HEK293 (cell line): ENCODE measurements around the gene CACNA1D.

ENCODE experiments used
- BCL11A ChIP-seq: fragments of 450-650 bp; formaldehyde crosslinking; IDR thresholded peaks from 2 replicates; pipeline ENCODE4 v1.5.1; 2016; ENCODE audit warnings: low read depth, missing biosample characterization, missing genetic modification characterization
- BCL11B ChIP-seq: fragments of 450-650 bp; formaldehyde crosslinking; IDR thresholded peaks from 2 replicates; pipeline ENCODE4 v1.5.1; 2016; ENCODE audit warnings: low read depth, missing biosample characterization, missing genetic modification characterization
- FEZF1 ChIP-seq: fragments of 450-650 bp; formaldehyde crosslinking; IDR thresholded peaks from 2 replicates; pipeline ENCODE4 v1.5.1; 2016; ENCODE audit warnings: missing biosample characterization, missing genetic modification characterization
- GLI4 ChIP-seq: fragments of 450-650 bp; formaldehyde crosslinking; IDR thresholded peaks from 2 replicates; pipeline ENCODE4 v1.5.1; 2016; ENCODE audit warnings: missing biosample characterization, missing genetic modification characterization
- HOXA7 ChIP-seq: sonication (generic); formaldehyde crosslinking; IDR thresholded peaks from 2 replicates; pipeline ENCODE4 v1.8.1; 2022; ENCODE audit warnings: missing genetic modification reagents, borderline replicate concordance
- MYNN ChIP-seq: fragments of 450-650 bp; formaldehyde crosslinking; IDR thresholded peaks from 2 replicates; pipeline ENCODE4 v1.5.1; 2016; ENCODE audit warnings: missing biosample characterization, missing genetic modification characterization, borderline replicate concordance
- PRDM4 ChIP-seq: fragments of 450-650 bp; formaldehyde crosslinking; IDR thresholded peaks from 2 replicates; pipeline ENCODE4 v1.5.1; 2017; ENCODE audit warnings: missing biosample characterization, missing genetic modification characterization
- RBAK ChIP-seq: fragments of 450-650 bp; formaldehyde crosslinking; IDR thresholded peaks from 2 replicates; pipeline ENCODE4 v1.5.1; 2016; ENCODE audit warnings: missing biosample characterization, missing genetic modification characterization
- ZBTB17 ChIP-seq: fragments of 450-650 bp; formaldehyde crosslinking; IDR thresholded peaks from 2 replicates; pipeline ENCODE4 v1.5.1; 2016; ENCODE audit warnings: missing biosample characterization, missing genetic modification characterization
- ZFP69B ChIP-seq: fragments of 450-650 bp; formaldehyde crosslinking; IDR thresholded peaks from 2 replicates; pipeline ENCODE4 v1.5.1; 2016; ENCODE audit warnings: missing biosample characterization, missing genetic modification characterization
- ZIC2 ChIP-seq: fragments of 450-650 bp; formaldehyde crosslinking; IDR thresholded peaks from 2 replicates; pipeline ENCODE4 v1.5.1; 2016; ENCODE audit warnings: missing biosample characterization, missing genetic modification characterization
- ZNF132 ChIP-seq: fragments of 450-650 bp; formaldehyde crosslinking; IDR thresholded peaks from 2 replicates; pipeline ENCODE4 v1.5.1; 2017; ENCODE audit warnings: missing biosample characterization, missing genetic modification characterization, borderline replicate concordance
- ZNF211 ChIP-seq: fragments of 450-650 bp; formaldehyde crosslinking; IDR thresholded peaks from 2 replicates; pipeline ENCODE4 v1.5.1; 2016; ENCODE audit warnings: low read depth, missing biosample characterization, missing genetic modification characterization
- ZNF221 ChIP-seq: fragments of 450-650 bp; formaldehyde crosslinking; IDR thresholded peaks from 2 replicates; pipeline ENCODE4 v1.5.1; 2017; ENCODE audit warnings: missing biosample characterization, missing genetic modification characterization, borderline replicate concordance
- ZNF274 ChIP-seq, 2 experiments: fragments of 200-500 bp in 1 of 2; fragments of 450-650 bp in 1 of 2; sonication (Bioruptor generic) in 1 of 2; formaldehyde crosslinking in 1 of 2; IDR thresholded peaks; 2 replicates each; pipeline versions ENCODE4 v1.5.1 to v1.6.1; 2014 to 2016; ENCODE audit warnings: borderline replicate concordance in 1 of 2, inconsistent platforms in 1 of 2, low read length in 1 of 2, missing biosample characterization in 1 of 2, missing genetic modification characterization in 1 of 2
- ZNF292 ChIP-seq: fragments of 450-650 bp; formaldehyde crosslinking; IDR thresholded peaks from 2 replicates; pipeline ENCODE4 v1.5.1; 2016; ENCODE audit warnings: low read depth, missing biosample characterization, missing genetic modification characterization, borderline replicate concordance
- ZNF311 ChIP-seq: fragments of 450-650 bp; formaldehyde crosslinking; IDR thresholded peaks from 2 replicates; pipeline ENCODE4 v1.5.1; 2017; ENCODE audit warnings: missing biosample characterization, missing genetic modification characterization, borderline replicate concordance
- ZNF324 ChIP-seq: fragments of 450-650 bp; formaldehyde crosslinking; IDR thresholded peaks from 2 replicates; pipeline ENCODE4 v1.5.1; 2016; ENCODE audit warnings: missing biosample characterization, missing genetic modification characterization
- ZNF391 ChIP-seq: fragments of 450-650 bp; formaldehyde crosslinking; IDR thresholded peaks from 2 replicates; pipeline ENCODE4 v1.5.1; 2016; ENCODE audit warnings: low read depth, missing biosample characterization, missing genetic modification characterization, borderline replicate concordance
- ZNF510 ChIP-seq: fragments of 450-650 bp; formaldehyde crosslinking; IDR thresholded peaks from 2 replicates; pipeline ENCODE4 v1.5.1; 2018; ENCODE audit warnings: mild to moderate bottlenecking, missing genetic modification characterization, missing biosample characterization; ENCODE audit not compliant: insufficient replicate concordance
- ZNF530 ChIP-seq: fragments of 450-650 bp; formaldehyde crosslinking; IDR thresholded peaks from 2 replicates; pipeline ENCODE4 v1.5.1; 2016; ENCODE audit warnings: low read depth, missing biosample characterization, missing genetic modification characterization
- ZNF560 ChIP-seq: fragments of 450-650 bp; formaldehyde crosslinking; IDR thresholded peaks from 2 replicates; pipeline ENCODE4 v1.5.1; 2017; ENCODE audit warnings: missing biosample characterization, missing genetic modification characterization, borderline replicate concordance
- ZNF571 ChIP-seq: fragments of 450-650 bp; formaldehyde crosslinking; IDR thresholded peaks from 2 replicates; pipeline ENCODE4 v1.5.0; 2017; ENCODE audit warnings: missing biosample characterization, missing genetic modification characterization
- ZNF600 ChIP-seq: fragments of 450-650 bp; formaldehyde crosslinking; IDR thresholded peaks from 2 replicates; pipeline ENCODE4 v1.5.1; 2016; ENCODE audit warnings: missing biosample characterization, missing genetic modification characterization
- ZNF624 ChIP-seq: fragments of 450-650 bp; formaldehyde crosslinking; IDR thresholded peaks from 2 replicates; pipeline ENCODE4 v1.5.1; 2017; ENCODE audit warnings: missing biosample characterization, missing genetic modification characterization
- ZNF639 ChIP-seq: fragments of 450-650 bp; formaldehyde crosslinking; IDR thresholded peaks from 2 replicates; pipeline ENCODE4 v1.5.1; 2016; ENCODE audit warnings: missing biosample characterization, missing genetic modification characterization
- ZNF658 ChIP-seq: fragments of 450-650 bp; formaldehyde crosslinking; IDR thresholded peaks from 2 replicates; pipeline ENCODE4; 2016; ENCODE audit warnings: missing biosample characterization, missing genetic modification characterization
- ZNF707 ChIP-seq: fragments of 450-650 bp; formaldehyde crosslinking; IDR thresholded peaks from 2 replicates; pipeline ENCODE4 v1.5.1; 2016; ENCODE audit warnings: missing biosample characterization, missing genetic modification characterization
- ZNF768 ChIP-seq: fragments of 450-650 bp; formaldehyde crosslinking; IDR thresholded peaks from 2 replicates; pipeline ENCODE4 v1.5.1; 2018; ENCODE audit warnings: missing biosample characterization, mild to moderate bottlenecking, missing genetic modification characterization
- ZNF792 ChIP-seq: fragments of 450-650 bp; formaldehyde crosslinking; IDR thresholded peaks from 2 replicates; pipeline ENCODE4 v1.5.1; 2016; ENCODE audit warnings: missing biosample characterization, missing genetic modification characterization
- ZSCAN30 ChIP-seq: fragments of 450-650 bp; IDR thresholded peaks from 2 replicates; pipeline ENCODE4 v1.5.1; 2018; ENCODE audit warnings: missing biosample characterization, mild to moderate bottlenecking, missing genetic modification characterization, moderate library complexity
- TF ChIP-seq, protein P1 (sequence below): fragments of 450-650 bp; formaldehyde crosslinking; IDR thresholded peaks from 2 replicates; pipeline ENCODE4 v1.5.1; 2016; ENCODE audit warnings: missing biosample characterization, missing genetic modification characterization
- TF ChIP-seq, protein P2 (sequence below): fragments of 450-650 bp; formaldehyde crosslinking; IDR thresholded peaks from 2 replicates; pipeline ENCODE4 v1.5.1; 2017; ENCODE audit warnings: missing biosample characterization, missing genetic modification characterization

The CACNA1D gene

GRCh38 chr3:53489787-53490458 lies 4.5 kb upstream of the CACNA1D start (continued):
- no peak for TF ChIP-seq MYNN (tag by site-specific recombination)
- TF ChIP-seq, protein P1, sequence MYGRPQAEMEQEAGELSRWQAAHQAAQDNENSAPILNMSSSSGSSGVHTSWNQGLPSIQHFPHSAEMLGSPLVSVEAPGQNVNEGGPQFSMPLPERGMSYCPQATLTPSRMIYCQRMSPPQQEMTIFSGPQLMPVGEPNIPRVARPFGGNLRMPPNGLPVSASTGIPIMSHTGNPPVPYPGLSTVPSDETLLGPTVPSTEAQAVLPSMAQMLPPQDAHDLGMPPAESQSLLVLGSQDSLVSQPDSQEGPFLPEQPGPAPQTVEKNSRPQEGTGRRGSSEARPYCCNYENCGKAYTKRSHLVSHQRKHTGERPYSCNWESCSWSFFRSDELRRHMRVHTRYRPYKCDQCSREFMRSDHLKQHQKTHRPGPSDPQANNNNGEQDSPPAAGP (tag by site-specific recombination): no peak
- TF ChIP-seq ZSCAN30 (tag by site-specific recombination): peak; percentile 38; the same call in 1 of the 2 replicates
- no peak for TF ChIP-seq ZNF311
- no peak for TF ChIP-seq ZNF707 (tag by site-specific recombination)
- TF ChIP-seq, protein P2, sequence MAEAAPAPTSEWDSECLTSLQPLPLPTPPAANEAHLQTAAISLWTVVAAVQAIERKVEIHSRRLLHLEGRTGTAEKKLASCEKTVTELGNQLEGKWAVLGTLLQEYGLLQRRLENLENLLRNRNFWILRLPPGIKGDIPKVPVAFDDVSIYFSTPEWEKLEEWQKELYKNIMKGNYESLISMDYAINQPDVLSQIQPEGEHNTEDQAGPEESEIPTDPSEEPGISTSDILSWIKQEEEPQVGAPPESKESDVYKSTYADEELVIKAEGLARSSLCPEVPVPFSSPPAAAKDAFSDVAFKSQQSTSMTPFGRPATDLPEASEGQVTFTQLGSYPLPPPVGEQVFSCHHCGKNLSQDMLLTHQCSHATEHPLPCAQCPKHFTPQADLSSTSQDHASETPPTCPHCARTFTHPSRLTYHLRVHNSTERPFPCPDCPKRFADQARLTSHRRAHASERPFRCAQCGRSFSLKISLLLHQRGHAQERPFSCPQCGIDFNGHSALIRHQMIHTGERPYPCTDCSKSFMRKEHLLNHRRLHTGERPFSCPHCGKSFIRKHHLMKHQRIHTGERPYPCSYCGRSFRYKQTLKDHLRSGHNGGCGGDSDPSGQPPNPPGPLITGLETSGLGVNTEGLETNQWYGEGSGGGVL (tag by site-specific recombination): no peak
- TF ChIP-seq ZBTB17 (tag by site-specific recombination): no peak
- TF ChIP-seq GLI4 (tag by site-specific recombination): no peak
- no peak for TF ChIP-seq ZNF768
- no peak for TF ChIP-seq ZNF324
- no peak for TF ChIP-seq ZNF624 (tag by site-specific recombination)
- no peak for TF ChIP-seq ZNF792 (tag by site-specific recombination)
- 0 out of 2 replicates have a peak, but pooled peaks have one; percentile 16 for TF ChIP-seq ZNF600 (tag by site-specific recombination)
- TF ChIP-seq ZNF639 (tag by site-specific recombination): no peak
- TF ChIP-seq ZFP69B: no peak
- no peak for TF ChIP-seq ZNF510 (tag by site-specific recombination)
- TF ChIP-seq PRDM4 (tag by site-specific recombination): peak; percentile 47; the same call in 1 of the 2 replicates
- TF ChIP-seq HOXA7 (CRISPR knock-in tag): no peak
- TF ChIP-seq ZNF132 (tag by site-specific recombination): no peak
- TF ChIP-seq ZIC2 (tag by site-specific recombination): peak; percentile 86
- TF ChIP-seq ZNF274 (IDR thresholded peaks at IDR 0.05; ENCODE audit: low read length): no peak
- no peak for TF ChIP-seq ZNF274 (tag by site-specific recombination; IDR thresholded peaks at IDR 0.05; ENCODE audit: borderline replicate concordance)
- no peak for TF ChIP-seq BCL11B (tag by site-specific recombination)
- TF ChIP-seq ZNF391 (tag by site-specific recombination): no peak
- no peak for TF ChIP-seq BCL11A (tag by site-specific recombination)
- no peak for TF ChIP-seq ZNF530 (tag by site-specific recombination)
- no peak for TF ChIP-seq ZNF221 (tag by site-specific recombination)
- TF ChIP-seq ZNF571: no peak
- TF ChIP-seq ZNF292 (tag by site-specific recombination): no peak
- TF ChIP-seq RBAK (tag by site-specific recombination): no peak
- no peak for TF ChIP-seq ZNF560 (tag by site-specific recombination)
- TF ChIP-seq ZNF658 (tag by site-specific recombination): no peak
- TF ChIP-seq ZNF211: no peak
- TF ChIP-seq FEZF1 (tag by site-specific recombination): peak; percentile 84
